Adipocyte (in vitro differentiated cells): Measurements from ENCODE around the gene CREB3L4.
A peak's percentile ranks its signal among the peaks of the same experiment; 100 is the strongest.

Source experiments
- DNase-seq: peaks from one replicate; pipeline ENCODE4 v3.0.0-alpha.2; 2015; ENCODE audit warnings: low read depth
- H3K27me3 ChIP-seq: replicated peaks from 2 replicates; pipeline ENCODE4 v1.7.0; 2013; ENCODE audit warnings: mild to moderate bottlenecking, low read length, moderate library complexity; ENCODE audit not compliant: control insufficient read depth, insufficient read depth
- H3K36me3 ChIP-seq: 2 replicates; pipeline ENCODE4 v1.7.0; 2013; ENCODE audit warnings: low read length, mild to moderate bottlenecking, moderate library complexity; ENCODE audit not compliant: control insufficient read depth, insufficient read depth, severe bottlenecking
- H3K4me1 ChIP-seq: 2 replicates; pipeline ENCODE4 v1.7.0; 2013; ENCODE audit warnings: mild to moderate bottlenecking, low read length, moderate library complexity; ENCODE audit not compliant: control insufficient read depth, insufficient read depth
- H3K4me3 ChIP-seq: 2 replicates; pipeline ENCODE4 v1.7.0; 2013; ENCODE audit warnings: mild to moderate bottlenecking, low read length, moderate library complexity
- H3K9ac ChIP-seq: 2 replicates; pipeline ENCODE4 v1.7.0; 2013; ENCODE audit warnings: mild to moderate bottlenecking, low read length, moderate library complexity
- H3K9me3 ChIP-seq: 2 replicates; pipeline ENCODE4 v1.7.0; 2013; ENCODE audit warnings: mild to moderate bottlenecking, low read length, moderate library complexity; ENCODE audit not compliant: control insufficient read depth

Gene CREB3L4

GRCh38 chr1:153940756-153941155 is 26.9 kb upstream of the CREB3L4 start:
- H3K36me3 ChIP-seq: peaks cover 44% of the 10 kb centered on the region
- no peak for DNase-seq
- H3K9ac ChIP-seq: no peak overlapping the region
- H3K4me3 ChIP-seq: no peak overlapping the region
- H3K4me1 ChIP-seq: peaks cover 16% of the 10 kb centered on the region
- no peaks in the 10 kb centered on the region for H3K9me3 ChIP-seq
- H3K27me3 ChIP-seq: no peaks in the 10 kb centered on the region

- Histone ChIP-seq H3K9me3 (no peaks in the 10 kb centered on the region), H3K36me3 (peaks cover 32% of the 10 kb centered on the region), H3K4me1 (peaks cover 20% of the 10 kb centered on the region), H3K9ac (no peak overlapping the region), H3K27me3 (no peaks in the 10 kb centered on the region), H3K4me3 (no peak overlapping the region)
- DNase-seq: no peak
Measured at GRCh38 chr1:153941826-153942725, 25.6 kb upstream of the CREB3L4 start.

GRCh38 chr1:153942766-153943549 is 24.7 kb upstream of the CREB3L4 start:
- DNase-seq: no peak
- H3K36me3 ChIP-seq: peaks cover 27% of the 10 kb centered on the region

GRCh38 chr1:153944005-153944826 is 23.5 kb upstream of the CREB3L4 start:
- Histone ChIP-seq H3K4me3 (no peak overlapping the region), H3K9me3 (no peaks in the 10 kb centered on the region), H3K36me3 (peaks cover 40% of the 10 kb centered on the region), H3K27me3 (no peaks in the 10 kb centered on the region), H3K4me1 (peaks cover 22% of the 10 kb centered on the region), H3K9ac (no peak overlapping the region)
- DNase-seq: peak; percentile 8

More at GRCh38 chr1:153942766-153943549, 24.7 kb upstream of the CREB3L4 start:
- Histone ChIP-seq H3K4me3 (no peak overlapping the region), H3K27me3 (no peaks in the 10 kb centered on the region), H3K9me3 (no peaks in the 10 kb centered on the region), H3K4me1 (peaks cover 22% of the 10 kb centered on the region), H3K9ac (no peak overlapping the region)

GRCh38 chr1:153944827-153945117 is 22.9 kb upstream of the CREB3L4 start:
- no peaks in the 10 kb centered on the region for H3K27me3 ChIP-seq
- H3K9ac ChIP-seq: peak overlapping the region; percentile 88
- H3K4me3 ChIP-seq: peak overlapping the region; percentile 84
- no peak for DNase-seq
- H3K36me3 ChIP-seq: peaks cover 39% of the 10 kb centered on the region
- H3K4me1 ChIP-seq: peaks cover 22% of the 10 kb centered on the region
- H3K9me3 ChIP-seq: no peaks in the 10 kb centered on the region

GRCh38 chr1:153945131-153945794 is 22.4 kb upstream of the CREB3L4 start:
- H3K36me3 ChIP-seq: peaks cover 38% of the 10 kb centered on the region
- DNase-seq: peak; percentile 47

GRCh38 chr1:153945795-153946621 is 21.7 kb upstream of the CREB3L4 start:
- Histone ChIP-seq H3K4me3 (peak overlapping the region; percentile 84), H3K9me3 (no peaks in the 10 kb centered on the region), H3K9ac (peak overlapping the region; percentile 88), H3K36me3 (peaks cover 38% of the 10 kb centered on the region), H3K4me1 (peaks cover 22% of the 10 kb centered on the region), H3K27me3 (no peaks in the 10 kb centered on the region)
- peak; percentile 86 for DNase-seq

More at GRCh38 chr1:153945131-153945794, 22.4 kb upstream of the CREB3L4 start:
- H3K4me1 ChIP-seq: peaks cover 22% of the 10 kb centered on the region
- H3K9ac ChIP-seq: peak overlapping the region; percentile 88
- no peaks in the 10 kb centered on the region for H3K9me3 ChIP-seq
- H3K27me3 ChIP-seq: no peaks in the 10 kb centered on the region
- H3K4me3 ChIP-seq: peak overlapping the region; percentile 84

GRCh38 chr1:153946622-153947241 is 21.0 kb upstream of the CREB3L4 start, which contains the start of gene DENND4B:
Gene DENND4B (minus strand): TSS chr1:153946718. CDS start chr1:153944374, 2,344 bp downstream.
- H3K4me3 ChIP-seq: peak within 1 kb of the TSS; percentile 84
- H3K36me3 ChIP-seq: peaks cover 40% of the 10 kb centered on the region
- DNase-seq: peak; percentile 94
- peaks cover 22% of the 10 kb centered on the region for H3K4me1 ChIP-seq
- H3K9ac ChIP-seq: peak within 1 kb of the TSS; percentile 88
- H3K27me3 ChIP-seq: no peaks in the 10 kb centered on the region
- no peaks in the 10 kb centered on the region for H3K9me3 ChIP-seq

- Histone ChIP-seq H3K4me3 (no peak overlapping the region), H3K9me3 (no peaks in the 10 kb centered on the region), H3K36me3 (peaks cover 53% of the 10 kb centered on the region), H3K27me3 (no peaks in the 10 kb centered on the region), H3K9ac (no peak overlapping the region), H3K4me1 (peaks cover 13% of the 10 kb centered on the region)
- no peak for DNase-seq
Measured at GRCh38 chr1:153951183-153951582, 16.5 kb upstream of the CREB3L4 start.
